Mucosa of descending colon (tissue), 3 donors: ENCODE data around the gene HEPHL1. TPM values are rescaled to one million over a fixed set of nuclear protein-coding genes. Genes with fewer than 3 reads are reported as not detected.

ENCODE experiments used
- ATAC-seq: fragments of 200-7000 bp; cut with Tn5 transposase; one replicate; pipeline ENCODE4 v1.9.1; 2020; ENCODE audit warnings: mild to moderate bottlenecking, moderate library complexity
- DNase-seq, 3 donors: peaks; one replicate each; pipeline ENCODE4 v3.0.0-alpha.2; 2020
- H3K36me3 ChIP-seq: fragments of 200-600 bp; one replicate; pipeline ENCODE4 v1.8.0; 2021; ENCODE audit warnings: low read depth, mild to moderate bottlenecking
- H3K4me1 ChIP-seq: fragments of 200-600 bp; one replicate; pipeline ENCODE4 v1.8.0; 2021; ENCODE audit warnings: low read depth, mild to moderate bottlenecking
- H3K4me3 ChIP-seq: fragments of 200-600 bp; one replicate; pipeline ENCODE4 v1.8.0; 2021; ENCODE audit warnings: mild to moderate bottlenecking
- H3K9me3 ChIP-seq: fragments of 200-600 bp; one replicate; pipeline ENCODE4 v1.8.0; 2021; ENCODE audit warnings: mild to moderate bottlenecking
- intact Hi-C, 2 donors: fragments of 100-400 bp; cut with DNase I in 1 of 2; cut with micrococcal nuclease in 1 of 2; formaldehyde crosslinking; loops; one replicate each; pipeline versions ENCODE4 v1.11.0 to v1.11.1; 2022; cut with DNase I, micrococcal nuclease
- total RNA-seq, 3 donors: library from RNA; stranded (reverse); fragmentation: NEBNext Ultra II Directional in 2 of 3; extraction: Animal tissue kit (Norgen Biotek cat#: 25700) in 2 of 3; gene quantifications; one replicate each; pipeline versions ENCODE4 v1.2.1 to v1.2.4, GENCODE V29; 2021 to 2023
- TF ChIP-seq, protein P1 (sequence below): fragments of 200-600 bp; IDR thresholded peaks from one replicate; pipeline ENCODE4 v1.8.0; 2022; ENCODE audit warnings: antibody characterized with exemption, mild to moderate bottlenecking
- donor health status: DM: no; HTN: no; CAD: no; lungs with moderate emphysema.
- donor health status: DM: no; HTN: no; CAD: no.
- donor health status: DM: no; HTN: yes; CAD: no.

Gene HEPHL1
- total RNA-seq, 3 donors from 2014 or later = 0.06 TPM; not detected in 2

DNA sequence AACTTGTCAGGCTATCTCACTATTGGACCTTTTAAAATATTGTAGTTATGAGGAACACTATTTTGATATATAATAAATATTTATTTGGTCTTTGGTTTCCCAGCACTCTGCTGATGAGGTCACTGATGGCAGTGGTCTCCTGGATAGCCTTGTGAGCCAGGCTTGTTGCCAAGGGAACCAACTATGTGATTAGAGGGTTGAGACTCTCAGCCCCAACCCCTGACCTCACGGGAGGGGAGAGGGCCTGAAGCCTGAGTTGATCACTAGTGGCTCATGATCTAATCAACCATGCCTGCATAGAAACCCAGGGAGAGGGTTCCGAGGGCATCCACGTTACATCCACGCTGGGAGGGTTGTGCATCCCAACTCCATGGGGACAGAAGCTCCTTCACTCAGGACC is 118.3 kb downstream of the HEPHL1 start:
- Histone ChIP-seq H3K4me1 (peaks cover 13% of the 10 kb centered on the region), H3K9me3 (no peaks in the 10 kb centered on the region), H3K36me3 (no peaks in the 10 kb centered on the region), H3K4me3 (no peak overlapping the region)
- no peak for DNase-seq
- TF ChIP-seq, protein P1, sequence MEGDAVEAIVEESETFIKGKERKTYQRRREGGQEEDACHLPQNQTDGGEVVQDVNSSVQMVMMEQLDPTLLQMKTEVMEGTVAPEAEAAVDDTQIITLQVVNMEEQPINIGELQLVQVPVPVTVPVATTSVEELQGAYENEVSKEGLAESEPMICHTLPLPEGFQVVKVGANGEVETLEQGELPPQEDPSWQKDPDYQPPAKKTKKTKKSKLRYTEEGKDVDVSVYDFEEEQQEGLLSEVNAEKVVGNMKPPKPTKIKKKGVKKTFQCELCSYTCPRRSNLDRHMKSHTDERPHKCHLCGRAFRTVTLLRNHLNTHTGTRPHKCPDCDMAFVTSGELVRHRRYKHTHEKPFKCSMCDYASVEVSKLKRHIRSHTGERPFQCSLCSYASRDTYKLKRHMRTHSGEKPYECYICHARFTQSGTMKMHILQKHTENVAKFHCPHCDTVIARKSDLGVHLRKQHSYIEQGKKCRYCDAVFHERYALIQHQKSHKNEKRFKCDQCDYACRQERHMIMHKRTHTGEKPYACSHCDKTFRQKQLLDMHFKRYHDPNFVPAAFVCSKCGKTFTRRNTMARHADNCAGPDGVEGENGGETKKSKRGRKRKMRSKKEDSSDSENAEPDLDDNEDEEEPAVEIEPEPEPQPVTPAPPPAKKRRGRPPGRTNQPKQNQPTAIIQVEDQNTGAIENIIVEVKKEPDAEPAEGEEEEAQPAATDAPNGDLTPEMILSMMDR = no peak
- no peak for ATAC-seq
- intact Hi-C loops = no loop called here

DNA sequence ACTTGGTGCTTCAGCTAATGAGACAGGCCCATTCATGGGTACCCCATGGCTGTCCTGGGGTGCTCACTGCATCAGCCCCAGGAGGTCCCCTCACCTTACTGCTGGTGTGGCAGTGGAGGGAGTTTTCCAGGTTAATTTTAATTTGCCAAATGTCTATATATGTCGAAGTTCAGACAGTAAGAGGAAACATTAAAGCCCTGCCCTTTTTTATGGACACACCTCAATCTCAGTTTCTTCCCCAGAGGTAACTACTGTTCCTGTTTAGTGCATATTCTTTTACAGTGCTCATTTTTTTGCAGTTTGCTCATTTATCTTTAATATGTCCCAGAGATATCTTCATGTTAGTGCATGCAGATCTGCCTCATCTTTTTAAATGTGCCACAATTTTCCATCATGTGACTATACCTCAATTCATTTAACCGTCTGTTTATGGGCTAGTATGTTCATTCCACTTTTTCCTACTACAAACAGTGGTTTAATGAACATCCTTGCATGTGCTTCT is 119.1 kb downstream of the HEPHL1 start:
- intact Hi-C loops = no loop called here
- Histone ChIP-seq H3K4me1 (peaks cover 10% of the 10 kb centered on the region), H3K36me3 (no peaks in the 10 kb centered on the region)

GRCh38 chr11:94141511-94142307 is 120.6 kb downstream of the HEPHL1 start:
- no peaks in the 10 kb centered on the region for H3K36me3 ChIP-seq
- H3K4me1 ChIP-seq = peaks cover 8% of the 10 kb centered on the region
- peak; percentile 20 for ATAC-seq
- intact Hi-C loops = no loop called here
- DNase-seq = peak in 1 of 3 donors; percentile 28
- no peak overlapping the region for H3K4me3 ChIP-seq
- H3K9me3 ChIP-seq = no peaks in the 10 kb centered on the region
- TF ChIP-seq, protein P1 = no peak

More for the DNA sequence above, 119.1 kb downstream of the HEPHL1 start:
- ATAC-seq = peak; percentile 79
- no peak overlapping the region for H3K4me3 ChIP-seq
- no peaks in the 10 kb centered on the region for H3K9me3 ChIP-seq
- DNase-seq = no peak
- TF ChIP-seq, protein P1 = no peak

- ATAC-seq (peak; percentile 12), DNase-seq (no peak)
- no peak overlapping the region for H3K4me3 ChIP-seq
- TF ChIP-seq, protein P1 = no peak
- peaks cover 8% of the 10 kb centered on the region for H3K4me1 ChIP-seq
- intact Hi-C loops = no loop called here
- H3K9me3 ChIP-seq = no peaks in the 10 kb centered on the region
- no peaks in the 10 kb centered on the region for H3K36me3 ChIP-seq
These were observed 121.4 kb downstream of the HEPHL1 start for GRCh38 chr11:94142308-94143281.

GRCh38 chr11:94144216-94144615 is 123.1 kb downstream of the HEPHL1 start:
- Histone ChIP-seq H3K9me3 (no peaks in the 10 kb centered on the region), H3K4me1 (peaks cover 8% of the 10 kb centered on the region), H3K4me3 (no peak overlapping the region), H3K36me3 (no peaks in the 10 kb centered on the region)
- DNase-seq (no peak), ATAC-seq (no peak)
- intact Hi-C loops = no loop called here
- TF ChIP-seq, protein P1 = no peak
